C4-2B (cell line): ENCODE data around the gene BTNL3.
"Not testable (repeated sequence)": the region's sequence is repeated elsewhere in the genome, so short reads cannot be mapped to it uniquely, and the experiment has no call there.

Experiments used
- H3K27ac ChIP-seq: fragments of 450-650 bp; 2 replicates; pipeline ENCODE4 v1.5.1; 2017
- CTCF ChIP-seq: fragments of 450-650 bp; conservative IDR thresholded peaks from 2 replicates; pipeline ENCODE4 v1.5.1; 2017; ENCODE audit warnings: mild to moderate bottlenecking
- ZFX ChIP-seq: fragments of 450-650 bp; IDR thresholded peaks from 2 replicates; pipeline ENCODE4 v1.6.1; 2017

BTNL3 gene

GRCh38 chr5:180990882-180991242 is 2.2 kb downstream of the BTNL3 start:
- no peak overlapping the region for H3K27ac ChIP-seq
- no peak for TF ChIP-seq ZFX
- TF ChIP-seq CTCF: no peak

- no peak for TF ChIP-seq ZFX
- no peak for TF ChIP-seq CTCF
- no peak overlapping the region for H3K27ac ChIP-seq
Observed at GRCh38 chr5:181001947-181002346, 13.3 kb downstream of the BTNL3 start.

- TF ChIP-seq ZFX: no peak
- no peak overlapping the region for H3K27ac ChIP-seq
Observed at GRCh38 chr5:181005791-181006190, 17.1 kb downstream of the BTNL3 start.

- H3K27ac ChIP-seq: no peak overlapping the region
- TF ChIP-seq ZFX: no peak
- no peak for TF ChIP-seq CTCF
Observed at GRCh38 chr5:181008136-181008535, 19.5 kb downstream of the BTNL3 start.

GRCh38 chr5:181010018-181010417 is 21.4 kb downstream of the BTNL3 start:
- H3K27ac ChIP-seq: not testable (repeated sequence)

- H3K27ac ChIP-seq: not testable (repeated sequence)
Observed at GRCh38 chr5:181014654-181015053, 26.0 kb downstream of the BTNL3 start.

GRCh38 chr5:181017448-181017847 is 28.8 kb downstream of the BTNL3 start:
- not testable (repeated sequence) for H3K27ac ChIP-seq

- no peak overlapping the region for H3K27ac ChIP-seq
- TF ChIP-seq ZFX (no peak), CTCF (no peak)
Observed at GRCh38 chr5:181020688-181021087, 32.0 kb downstream of the BTNL3 start.

GRCh38 chr5:181024245-181025064 is 35.8 kb downstream of the BTNL3 start:
- no peak overlapping the region for H3K27ac ChIP-seq
- no peak for TF ChIP-seq ZFX
- no peak for TF ChIP-seq CTCF
